ENCODE data around the gene OLFM2. TPM values are rescaled to one million over a fixed set of nuclear protein-coding genes. Genes with fewer than 3 reads are reported as not detected.

Gene OLFM2
- total and polyA plus RNA-seq, 2 experiments from 2014 or later, result 8.9 to 11.6 TPM

DNA sequence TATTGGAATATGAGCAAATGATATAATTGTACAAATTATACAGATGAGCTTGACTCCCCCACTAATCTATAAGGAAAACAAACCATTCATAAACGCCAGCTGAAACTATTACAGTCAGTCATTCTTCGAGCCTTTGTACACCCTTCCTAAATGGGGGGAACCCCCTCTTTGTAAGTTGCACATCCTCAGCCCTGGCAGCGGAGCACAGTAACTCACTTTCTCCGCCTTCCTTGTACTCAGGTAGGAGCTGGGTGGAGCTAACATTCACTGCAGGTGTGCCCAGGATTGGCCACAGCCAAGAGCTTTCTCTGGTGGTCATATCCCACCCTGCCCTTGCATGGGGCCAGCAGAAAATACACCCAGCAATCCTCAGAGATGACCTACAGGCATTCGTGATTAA, 72.6 kb downstream of the OLFM2 start:
- WGBS, 2 experiments (ENCODE audit: low coverage in 1 of 2, low lambda C conversion rate in 2 of 2, missing lambda C conversion rate in 2 of 2), result 58 to 70% methylated on average over 5 of the region's 5 CpGs

GRCh38 chr19:9862938-9863337, 73.4 kb downstream of the OLFM2 start:
- DNase-seq, result no peak
- WGBS, 2 experiments (ENCODE audit: low coverage in 1 of 2, low lambda C conversion rate in 2 of 2, missing lambda C conversion rate in 2 of 2), result 67 to 73% methylated on average over 4 of the region's 4 CpGs
- H3F3A ChIP-seq (ENCODE audit: insufficient read depth), result no peaks in the 10 kb centered on the region
- no peaks in the 10 kb centered on the region for H3K27me3 ChIP-seq (replicated peaks; ENCODE audit: insufficient read depth)
- no peak for TF ChIP-seq EZH2 (IDR thresholded peaks at IDR 0.05; ENCODE audit: insufficient read depth, poor library complexity, severe bottlenecking)
- TF ChIP-seq EZH2phosphoT487 (IDR thresholded peaks at IDR 0.05; ENCODE audit: insufficient read depth, low read depth), result no peak
- H3K4me2 ChIP-seq (ENCODE audit: unreplicated experiment), result no peak overlapping the region
- H3K4me3 ChIP-seq, result no peak overlapping the region
- no peaks in the 10 kb centered on the region for H3K9me2 ChIP-seq (ENCODE audit: insufficient read depth)
- in situ Hi-C loops (cut with MboI), result no loop called here
- H2AFZ ChIP-seq, result no peak overlapping the region
- no peak overlapping the region for H3K27ac ChIP-seq
- H3K79me2 ChIP-seq (ENCODE audit: insufficient read depth), result no peaks in the 10 kb centered on the region
- no peaks in the 10 kb centered on the region for H3K9me3 ChIP-seq (ENCODE audit: low read depth)
- no peaks in the 10 kb centered on the region for H3K4me1 ChIP-seq (ENCODE audit: insufficient read depth)
- no peak overlapping the region for H3K9ac ChIP-seq
- no peaks in the 10 kb centered on the region for H3K36me3 ChIP-seq (ENCODE audit: low read depth)
- H4K20me1 ChIP-seq (ENCODE audit: insufficient read depth), result no peaks in the 10 kb centered on the region

More for the DNA sequence above, 72.6 kb downstream of the OLFM2 start:
- in situ Hi-C loops (cut with MboI), result no loop called here
- DNase-seq, result no peak
- Histone ChIP-seq H3K9me2 (ENCODE audit: insufficient read depth) (no peaks in the 10 kb centered on the region), H3K9me3 (ENCODE audit: low read depth) (no peaks in the 10 kb centered on the region), H3K9ac (no peak overlapping the region), H4K20me1 (ENCODE audit: insufficient read depth) (no peaks in the 10 kb centered on the region), H3K4me2 (ENCODE audit: unreplicated experiment) (no peak overlapping the region), H3K79me2 (ENCODE audit: insufficient read depth) (no peaks in the 10 kb centered on the region), H3K27ac (no peak overlapping the region), H3K4me1 (ENCODE audit: insufficient read depth) (no peaks in the 10 kb centered on the region), H3K4me3 (no peak overlapping the region), H3K36me3 (ENCODE audit: low read depth) (no peaks in the 10 kb centered on the region), H3F3A (ENCODE audit: insufficient read depth) (no peaks in the 10 kb centered on the region), H2AFZ (no peak overlapping the region), H3K27me3 (replicated peaks; ENCODE audit: insufficient read depth) (no peaks in the 10 kb centered on the region)
- TF ChIP-seq EZH2 (IDR thresholded peaks at IDR 0.05; ENCODE audit: insufficient read depth, poor library complexity, severe bottlenecking) (no peak), EZH2phosphoT487 (IDR thresholded peaks at IDR 0.05; ENCODE audit: insufficient read depth, low read depth) (no peak)

GRCh38 chr19:9861503-9861902, 74.8 kb downstream of the OLFM2 start:
- Histone ChIP-seq H3K79me2 (ENCODE audit: insufficient read depth) (no peaks in the 10 kb centered on the region), H3K4me3 (no peak overlapping the region), H3K4me1 (ENCODE audit: insufficient read depth) (no peaks in the 10 kb centered on the region), H3K27me3 (replicated peaks; ENCODE audit: insufficient read depth) (no peaks in the 10 kb centered on the region), H2AFZ (no peak overlapping the region), H4K20me1 (ENCODE audit: insufficient read depth) (no peaks in the 10 kb centered on the region), H3K9me3 (ENCODE audit: low read depth) (no peaks in the 10 kb centered on the region), H3K27ac (no peak overlapping the region), H3K9ac (no peak overlapping the region), H3K9me2 (ENCODE audit: insufficient read depth) (no peaks in the 10 kb centered on the region), H3K4me2 (ENCODE audit: unreplicated experiment) (no peak overlapping the region), H3K36me3 (ENCODE audit: low read depth) (no peaks in the 10 kb centered on the region), H3F3A (ENCODE audit: insufficient read depth) (no peaks in the 10 kb centered on the region)
- DNase-seq, result no peak
- in situ Hi-C loops (cut with MboI), result no loop called here
- WGBS, 2 experiments (ENCODE audit: low coverage in 1 of 2, low lambda C conversion rate in 2 of 2, missing lambda C conversion rate in 2 of 2), result 92 to 100% methylated on average over 1 of the region's 1 CpG
- no peak for TF ChIP-seq EZH2phosphoT487 (IDR thresholded peaks at IDR 0.05; ENCODE audit: insufficient read depth, low read depth)
- TF ChIP-seq EZH2 (IDR thresholded peaks at IDR 0.05; ENCODE audit: insufficient read depth, poor library complexity, severe bottlenecking), result no peak

DNA sequence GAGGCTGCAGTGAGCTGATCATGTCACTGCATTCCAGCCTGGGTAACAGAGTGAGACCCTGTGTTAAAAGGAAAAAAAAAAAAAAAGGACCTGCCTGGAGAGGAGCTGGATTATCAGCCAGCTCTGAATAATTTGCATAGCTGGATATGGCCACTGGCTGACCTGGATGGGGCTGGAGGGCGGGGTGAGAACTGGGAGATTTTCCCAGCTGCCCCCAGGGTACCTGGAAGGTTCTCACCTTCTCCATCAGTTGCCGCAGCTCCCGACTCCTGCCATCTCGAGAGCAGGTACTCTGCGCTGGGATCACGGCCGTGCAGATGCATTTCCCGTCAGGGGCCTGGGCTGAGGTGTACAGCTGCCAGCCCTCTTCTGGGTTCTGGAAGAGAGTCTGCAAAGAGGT, 75.9 kb downstream of the OLFM2 start:
- Histone ChIP-seq H3K9me2 (ENCODE audit: insufficient read depth) (no peaks in the 10 kb centered on the region), H2AFZ (no peak overlapping the region), H3K4me3 (no peak overlapping the region), H3K9me3 (ENCODE audit: low read depth) (no peaks in the 10 kb centered on the region), H3K79me2 (ENCODE audit: insufficient read depth) (no peaks in the 10 kb centered on the region), H3K36me3 (ENCODE audit: low read depth) (no peaks in the 10 kb centered on the region), H3K4me2 (ENCODE audit: unreplicated experiment) (no peak overlapping the region), H3F3A (ENCODE audit: insufficient read depth) (no peaks in the 10 kb centered on the region), H3K27ac (no peak overlapping the region), H3K4me1 (ENCODE audit: insufficient read depth) (no peaks in the 10 kb centered on the region), H4K20me1 (ENCODE audit: insufficient read depth) (no peaks in the 10 kb centered on the region), H3K9ac (no peak overlapping the region), H3K27me3 (replicated peaks; ENCODE audit: insufficient read depth) (no peaks in the 10 kb centered on the region)
- DNase-seq, result no peak
- TF ChIP-seq EZH2phosphoT487 (IDR thresholded peaks at IDR 0.05; ENCODE audit: insufficient read depth, low read depth), result no peak
- in situ Hi-C loops (cut with MboI), result no loop called here
- WGBS, 2 experiments (ENCODE audit: low coverage in 1 of 2, low lambda C conversion rate in 2 of 2, missing lambda C conversion rate in 2 of 2), result 85% methylated on average over 8 of the region's 8 CpGs

DNA sequence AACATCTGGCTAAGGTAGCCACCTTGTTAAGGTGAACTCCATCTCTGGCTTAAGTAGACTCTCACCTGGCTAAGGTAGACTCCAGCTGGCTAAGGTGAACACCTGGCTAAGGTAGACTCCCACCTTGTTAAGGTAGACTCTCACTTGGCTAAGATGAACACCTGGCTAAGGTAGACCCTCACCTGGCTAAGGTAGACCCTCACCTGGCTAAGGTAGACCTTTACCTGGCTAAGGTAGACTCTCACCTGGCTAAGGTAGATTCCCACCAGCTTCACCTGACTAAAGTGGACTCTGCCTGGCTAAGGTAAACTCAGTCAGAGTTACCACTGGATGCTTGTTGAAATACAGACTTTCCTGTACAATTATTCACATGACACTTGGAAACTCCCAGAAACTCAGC, 77.5 kb downstream of the OLFM2 start:
- Histone ChIP-seq H3K9me3 (ENCODE audit: low read depth) (no peaks in the 10 kb centered on the region), H3K79me2 (ENCODE audit: insufficient read depth) (no peaks in the 10 kb centered on the region), H3K4me2 (ENCODE audit: unreplicated experiment) (no peak overlapping the region), H4K20me1 (ENCODE audit: insufficient read depth) (no peaks in the 10 kb centered on the region), H3K27me3 (replicated peaks; ENCODE audit: insufficient read depth) (no peaks in the 10 kb centered on the region), H3K36me3 (ENCODE audit: low read depth) (no peaks in the 10 kb centered on the region), H3F3A (ENCODE audit: insufficient read depth) (no peaks in the 10 kb centered on the region), H2AFZ (no peak overlapping the region), H3K4me1 (ENCODE audit: insufficient read depth) (no peaks in the 10 kb centered on the region), H3K4me3 (no peak overlapping the region), H3K27ac (no peak overlapping the region), H3K9ac (no peak overlapping the region), H3K9me2 (ENCODE audit: insufficient read depth) (no peaks in the 10 kb centered on the region)
- in situ Hi-C loops (cut with MboI), result no loop called here
- TF ChIP-seq EZH2phosphoT487 (IDR thresholded peaks at IDR 0.05; ENCODE audit: insufficient read depth, low read depth) (no peak), EZH2 (IDR thresholded peaks at IDR 0.05; ENCODE audit: insufficient read depth, poor library complexity, severe bottlenecking) (no peak)
- DNase-seq, result no peak
